CD1c-positive myeloid dendritic cell (primary cell): ENCODE results near the gene SHC1.
A peak's percentile ranks its signal among the peaks of the same experiment; 100 is the strongest.

Source experiments
- DNase-seq: peaks from one replicate; pipeline ENCODE4 v3.0.0-alpha.2; 2016; ENCODE audit errors: extremely low spot score

Gene SHC1

GRCh38 chr1:155008015-155008941 is 37.7 kb upstream of the SHC1 start:
- DNase-seq = peak; percentile 17

DNA sequence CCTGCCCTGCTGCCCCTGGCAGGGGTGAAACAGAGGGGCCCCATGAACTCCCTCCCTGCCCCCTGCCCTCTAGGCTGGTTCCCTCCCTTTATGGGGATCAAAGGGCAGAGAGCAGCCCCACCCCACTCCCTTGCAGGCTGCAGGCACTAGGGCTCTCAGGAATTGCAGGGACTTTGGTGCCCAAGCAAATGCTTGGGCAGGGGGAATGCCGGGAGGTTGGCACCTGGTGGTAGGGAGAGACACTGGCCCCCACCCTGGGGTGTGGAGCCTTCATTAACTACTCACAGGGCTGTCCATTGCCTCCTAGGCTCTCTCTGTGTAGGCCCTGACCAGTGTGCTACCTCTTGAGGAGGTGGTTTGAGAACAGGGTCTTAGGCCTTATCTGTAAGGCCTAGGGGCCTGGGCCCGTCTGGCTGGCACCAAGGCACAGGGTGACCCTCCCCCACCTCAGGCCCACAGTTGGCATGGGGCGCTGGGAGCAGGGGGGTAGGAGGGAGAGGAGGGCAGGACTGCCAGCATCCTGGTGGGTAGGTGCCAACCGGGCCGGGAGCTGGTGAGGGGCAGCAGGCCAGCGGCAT is 36.8 kb upstream of the SHC1 start:
- DNase-seq = no peak

DNA sequence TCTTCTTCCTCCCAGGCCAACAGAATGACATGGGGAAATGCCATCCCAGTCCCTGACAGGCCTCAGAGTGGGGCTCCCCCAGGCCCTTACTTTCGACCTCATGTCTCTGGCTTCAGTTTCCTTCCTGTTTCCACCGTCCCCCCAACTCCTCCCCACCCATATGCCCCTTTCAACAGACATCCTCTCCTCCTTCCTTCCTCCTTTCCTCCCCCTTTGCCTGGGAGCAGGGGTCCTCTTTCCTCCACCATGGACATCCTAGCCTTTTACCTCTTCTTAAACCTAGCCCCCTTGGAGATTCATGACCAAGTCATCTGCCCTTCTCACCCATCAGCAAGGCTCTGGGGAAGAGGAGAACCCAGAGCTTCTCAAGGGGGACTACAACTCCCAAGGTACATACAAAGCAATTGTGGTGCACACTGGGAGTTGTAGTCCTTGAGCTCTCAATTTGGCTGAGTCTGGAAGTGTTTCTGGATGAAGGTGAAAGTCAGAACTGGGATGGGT is 36.1 kb upstream of the SHC1 start:
- peak; percentile 54 for DNase-seq

DNA sequence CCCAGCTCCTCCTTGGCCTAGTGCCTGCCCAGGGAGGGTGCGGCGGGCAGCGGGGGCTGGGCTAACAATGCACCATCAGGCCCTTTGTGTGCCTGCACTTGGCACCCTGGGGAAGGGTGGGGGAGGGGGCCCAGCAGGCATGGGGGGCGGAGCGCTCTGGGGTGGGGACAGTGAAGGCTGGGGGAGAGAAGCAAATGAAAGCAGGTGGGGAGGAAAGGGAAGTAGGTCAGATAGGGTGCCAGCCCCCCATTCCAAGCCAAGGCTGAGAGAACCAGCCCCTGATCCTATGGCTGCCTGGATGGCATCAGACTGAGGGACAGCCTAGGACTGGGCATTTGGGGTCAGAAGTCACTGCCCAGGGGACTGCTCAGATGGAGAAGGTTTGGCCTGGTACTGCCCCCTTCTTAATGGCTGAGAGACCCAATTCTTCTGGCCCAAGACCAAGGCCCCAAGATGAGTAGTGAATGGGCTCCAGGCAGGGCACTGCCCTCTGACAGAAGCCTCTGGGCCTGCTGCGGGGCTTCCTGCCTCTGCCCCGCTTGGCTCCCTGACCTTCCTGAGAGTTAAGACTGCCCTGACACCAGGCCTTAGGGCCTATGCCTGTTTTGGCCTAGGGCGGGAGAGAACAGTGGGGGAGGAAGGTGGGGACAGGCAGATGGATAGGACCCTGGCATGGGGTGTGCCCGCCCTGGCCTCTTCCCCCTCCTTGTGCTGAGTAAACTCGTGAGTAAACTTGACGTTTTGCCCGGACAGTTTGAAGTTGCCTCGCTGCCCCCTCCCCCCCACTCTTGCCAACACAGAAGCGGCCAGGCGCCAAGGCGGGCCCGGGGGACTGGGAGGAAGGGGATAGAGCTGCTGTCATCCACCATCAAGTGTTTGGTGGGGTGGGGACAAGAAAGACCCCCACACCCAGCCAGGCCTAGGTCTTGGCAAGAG is 34.8 kb upstream of the SHC1 start:
- peak; percentile 31 for DNase-seq

DNA sequence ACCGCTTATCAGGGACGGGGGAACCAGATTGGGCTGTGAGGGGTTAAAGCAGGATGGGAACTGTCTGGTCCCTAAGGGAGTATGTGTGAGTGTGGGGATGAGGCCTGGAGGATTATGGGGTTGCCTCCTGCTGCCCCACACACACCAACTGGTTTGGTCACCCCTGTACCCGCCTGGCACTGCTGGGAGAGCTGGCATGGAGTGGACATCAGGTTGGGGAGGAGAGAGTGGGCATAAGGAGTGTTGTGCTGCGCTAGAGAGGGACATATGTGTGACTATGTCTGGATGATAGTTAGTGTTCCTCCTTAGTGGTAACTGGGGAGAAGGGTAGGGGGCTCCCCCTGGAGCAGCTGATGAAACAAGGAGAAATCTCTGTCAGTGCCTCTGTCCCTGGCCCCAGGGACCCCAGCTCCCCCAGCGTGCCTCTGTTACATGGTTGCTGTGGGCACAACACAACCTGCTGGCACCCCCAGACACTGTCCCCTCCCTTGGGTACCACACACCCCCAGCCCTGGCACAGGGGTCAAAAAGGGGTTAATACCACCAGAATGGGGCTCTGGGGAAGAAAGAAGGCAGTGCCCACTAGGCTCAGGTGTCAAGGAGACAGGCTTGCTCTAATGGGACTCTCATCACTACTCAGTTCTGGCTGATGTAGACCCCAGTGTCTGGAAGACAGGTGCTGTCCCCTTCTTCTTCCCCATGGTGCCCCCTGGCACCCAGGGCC is 34.0 kb upstream of the SHC1 start:
- no peak for DNase-seq

DNA sequence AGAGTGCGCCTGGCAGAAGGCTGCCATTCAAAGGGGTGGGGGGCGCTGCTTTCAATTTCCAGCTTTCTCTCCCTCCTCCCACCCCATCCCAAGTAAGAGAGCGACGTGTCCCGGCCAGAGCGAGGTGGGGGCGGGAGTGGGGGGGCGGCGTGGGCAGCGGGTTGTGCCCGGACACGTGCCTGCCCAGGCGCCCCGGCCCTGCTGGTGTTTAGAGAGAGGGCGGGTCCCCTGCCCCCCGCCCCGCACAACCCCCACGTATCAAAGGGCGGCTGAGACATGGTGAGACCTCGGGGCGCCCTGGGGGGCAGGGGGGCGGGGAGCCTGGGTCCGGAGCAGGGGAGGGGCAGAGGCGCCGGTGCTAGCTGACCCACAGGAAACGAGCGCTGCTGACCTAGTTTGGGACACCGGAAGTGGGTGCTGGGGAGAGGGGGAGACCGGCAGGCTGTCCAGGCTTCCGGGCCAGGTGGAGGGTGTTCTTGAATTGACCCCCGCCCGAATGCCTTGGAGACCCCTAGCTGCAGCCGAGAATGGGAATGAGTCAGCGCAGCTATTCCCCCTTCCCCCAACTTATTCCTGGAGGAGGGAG is 33.3 kb upstream of the SHC1 start:
- DNase-seq = no peak

- DNase-seq = no peak
These were observed 32.7 kb upstream of the SHC1 start for GRCh38 chr1:155003227-155003765.

DNA sequence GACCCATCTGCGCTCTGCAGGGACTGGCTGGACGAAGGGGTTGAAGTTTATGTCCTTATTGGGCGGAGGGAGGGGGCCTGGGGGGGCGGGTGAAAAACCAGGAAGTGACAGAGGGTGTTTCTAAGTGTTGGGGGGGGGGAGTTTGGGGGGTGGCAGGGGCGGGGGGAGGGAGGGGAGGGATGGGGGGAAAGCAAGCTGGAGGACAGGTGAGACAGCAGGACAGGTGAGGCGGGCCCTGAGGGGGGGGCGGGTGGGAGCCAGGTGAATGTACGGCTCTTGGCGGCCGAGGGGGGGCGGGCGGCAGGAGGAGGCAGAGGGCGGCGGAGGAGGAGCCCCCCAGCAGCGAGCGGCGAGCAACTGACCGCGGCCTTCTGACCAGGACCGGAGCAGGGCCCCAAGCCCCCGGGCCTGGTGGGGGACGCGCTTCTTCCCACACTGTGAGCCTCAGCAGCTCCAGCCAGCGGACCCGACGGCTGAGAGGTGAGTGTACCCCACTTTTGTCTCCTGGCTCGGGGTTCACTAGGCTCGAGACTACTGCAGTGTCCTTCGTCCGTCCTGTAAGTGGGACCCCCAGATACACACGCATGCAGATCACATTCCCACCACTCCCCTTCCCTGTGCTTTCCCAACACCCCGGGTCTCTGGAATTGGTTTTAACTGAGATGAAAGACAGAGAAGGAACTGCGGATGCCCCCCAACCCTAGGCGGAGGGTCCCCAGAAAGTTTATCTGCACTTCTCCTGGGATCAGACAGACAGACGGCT is 32.1 kb upstream of the SHC1 start, which contains the start of gene ZBTB7B:
ZBTB7B (plus strand) TSS at position 339 of the 763 bp plus-strand sequence. CDS start 11,859 bp downstream, outside the sequence.
- DNase-seq = no peak

DNA sequence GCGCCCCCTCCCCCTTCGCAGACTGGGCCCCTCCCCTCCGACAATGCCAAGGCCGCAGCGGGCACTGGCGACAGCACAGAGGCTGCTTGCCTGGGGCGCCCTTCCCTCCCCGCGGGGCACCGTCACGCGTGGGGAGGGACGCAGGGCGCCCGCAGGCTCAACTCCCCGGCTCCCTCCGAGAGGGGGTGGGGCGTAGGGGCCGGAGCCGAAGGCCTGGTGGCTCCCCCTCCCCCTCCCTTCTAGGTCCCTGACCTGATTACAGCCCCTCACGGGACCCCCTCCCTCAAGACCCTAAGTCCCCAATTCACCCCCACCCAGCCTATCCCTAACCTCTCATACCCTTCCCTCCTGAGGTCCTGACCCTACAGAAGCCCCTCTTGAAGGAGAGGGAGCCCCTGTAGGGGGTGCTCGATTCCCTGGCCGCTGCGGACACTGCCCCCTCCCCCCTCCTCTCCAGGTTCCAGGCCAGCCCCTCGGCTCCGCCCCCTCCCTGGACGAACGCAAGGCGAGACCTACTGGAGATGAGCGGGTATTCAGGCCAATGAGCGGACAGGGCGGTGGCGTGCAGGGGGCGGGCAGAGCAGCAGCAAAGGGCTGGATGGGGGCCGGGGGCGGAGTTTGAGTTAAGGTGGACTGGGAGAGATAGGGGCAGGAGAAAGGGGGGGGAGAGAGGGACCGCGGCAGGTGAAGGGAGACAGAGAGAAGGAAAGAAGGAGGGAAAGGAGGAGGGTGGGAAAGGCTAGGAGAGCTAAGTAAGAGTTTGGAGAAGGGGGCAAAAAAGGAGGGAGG is 31.3 kb upstream of the SHC1 start:
- peak; percentile 98 for DNase-seq

DNA sequence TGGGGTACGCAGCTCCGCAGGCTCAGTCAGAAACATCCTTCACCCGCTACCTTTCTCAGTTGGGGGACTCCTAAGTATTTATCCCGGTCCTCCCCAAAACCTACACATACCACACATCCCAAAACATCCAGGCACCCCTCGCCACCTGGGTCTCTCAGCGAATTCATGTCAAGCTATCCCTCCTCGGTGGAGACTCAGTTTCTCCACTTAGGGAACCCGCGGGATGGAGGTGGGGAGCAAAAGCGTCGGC is 30.8 kb upstream of the SHC1 start:
- DNase-seq = no peak

DNA sequence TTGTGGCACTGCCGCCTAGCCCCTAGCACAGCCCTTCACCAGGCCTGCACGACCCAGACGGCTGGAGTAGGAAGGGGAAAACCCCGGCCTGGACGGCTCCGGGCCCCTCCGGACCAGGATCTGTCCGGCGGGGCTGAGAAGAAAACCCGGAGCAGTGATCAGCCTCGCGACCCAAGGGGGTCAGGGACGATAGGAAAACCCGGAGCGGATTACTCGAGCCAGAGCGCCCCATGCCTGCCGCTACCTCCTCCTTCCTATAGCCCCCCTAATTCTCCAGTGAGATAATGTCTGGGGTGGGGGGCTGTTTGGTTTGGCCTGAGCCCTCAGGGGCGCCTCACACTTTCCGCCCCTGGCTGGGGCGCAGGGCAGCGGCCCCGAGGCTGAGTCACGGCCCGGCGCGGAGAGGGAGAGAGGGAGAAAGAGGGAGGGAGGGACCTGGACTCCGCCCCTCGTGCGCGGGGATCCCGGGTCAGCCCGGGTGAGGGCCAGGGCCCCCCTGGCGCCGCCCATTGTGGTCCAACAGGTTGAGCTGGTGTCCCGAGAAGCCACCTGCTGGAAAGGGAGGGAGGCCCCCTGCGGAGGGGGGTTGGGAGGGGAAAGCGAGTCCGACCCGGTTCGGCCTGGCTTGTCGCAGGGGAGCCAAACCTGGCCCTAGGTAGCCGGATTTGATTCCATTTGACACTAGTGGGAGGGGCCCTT is 30.3 kb upstream of the SHC1 start:
- DNase-seq = peak; percentile 72

GRCh38 chr1:155000411-155000725 is 29.8 kb upstream of the SHC1 start:
- DNase-seq = no peak

DNA sequence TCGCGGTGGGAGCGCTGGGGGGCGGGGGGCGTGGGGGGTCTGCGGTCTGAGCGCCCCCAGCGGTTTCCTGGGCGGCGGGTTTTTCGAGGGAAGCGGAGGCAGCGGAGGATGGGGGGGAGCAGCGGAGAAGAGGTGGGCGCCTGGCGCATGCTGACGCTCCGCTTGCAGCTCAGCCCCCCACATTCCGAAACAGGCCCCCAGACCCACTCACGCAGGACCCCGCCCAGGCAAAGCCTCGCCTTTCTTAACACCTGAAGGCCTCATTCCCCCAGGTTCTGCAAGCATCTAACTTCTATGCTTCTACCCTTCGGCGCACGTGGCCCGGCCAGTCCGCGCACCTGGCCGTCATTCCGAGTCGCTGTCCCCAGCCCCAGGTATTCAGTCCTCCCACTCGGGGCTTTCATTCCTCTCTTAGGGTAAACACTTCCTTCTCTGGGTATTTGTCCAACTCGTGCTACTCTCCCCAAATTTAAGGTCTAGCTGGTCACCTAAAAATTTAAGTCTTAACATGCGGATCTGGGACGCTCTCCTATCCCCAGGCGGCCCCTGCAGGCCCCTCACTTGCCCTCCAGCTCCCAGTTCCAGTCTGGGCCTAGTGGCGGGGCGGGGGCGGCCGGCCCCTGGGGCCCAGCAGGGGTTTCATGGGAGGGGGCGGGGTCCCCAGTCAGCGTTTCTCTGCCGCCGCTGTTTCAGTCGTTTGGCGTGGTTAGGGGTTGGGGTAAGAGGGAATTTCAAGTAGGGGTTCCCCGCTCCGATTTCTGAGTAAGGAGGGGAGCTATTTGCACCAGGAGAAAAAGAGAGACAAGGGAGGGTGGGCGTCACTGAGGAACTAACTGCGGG is 29.2 kb upstream of the SHC1 start:
- DNase-seq = peak; percentile 38

GRCh38 chr1:154998818-154999570 is 28.4 kb upstream of the SHC1 start:
- DNase-seq = peak; percentile 53

GRCh38 chr1:154998201-154998780 is 27.7 kb upstream of the SHC1 start:
- no peak for DNase-seq

DNA sequence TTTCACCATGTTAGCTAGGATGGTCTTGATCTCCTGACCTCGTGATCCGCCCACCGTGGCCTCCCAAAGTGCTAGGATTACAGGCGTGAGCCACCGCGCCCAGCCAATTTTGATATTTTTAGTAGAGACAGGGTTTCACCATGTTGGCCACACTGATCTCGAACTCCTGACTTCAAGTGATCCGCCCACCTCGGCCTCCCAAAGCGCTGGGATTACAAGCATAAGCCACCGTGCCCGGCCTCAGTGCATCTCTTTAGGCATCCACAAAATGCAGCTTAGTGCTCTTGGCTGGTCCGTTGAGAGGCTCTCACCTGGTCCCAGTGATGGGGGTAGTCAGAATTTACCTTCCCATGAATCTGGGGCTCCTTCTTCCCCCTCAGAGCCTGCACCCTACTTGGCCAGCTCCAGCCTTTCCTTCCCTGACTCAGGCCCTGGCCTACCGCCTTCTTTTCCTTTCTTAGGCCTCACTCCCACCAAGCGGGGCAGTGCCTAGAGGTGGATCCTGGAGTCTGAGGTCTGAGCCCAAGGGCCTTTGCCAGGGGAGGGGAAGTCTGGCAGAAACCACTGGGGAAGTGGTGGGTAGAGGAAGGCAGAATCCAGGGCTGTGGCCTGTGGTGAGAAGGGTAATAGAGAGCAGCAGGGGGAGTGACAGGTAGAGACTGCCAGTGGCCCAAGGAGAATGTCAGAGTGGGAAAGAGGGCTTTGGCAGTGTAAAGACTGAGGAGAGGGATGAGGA is 26.6 kb upstream of the SHC1 start:
- DNase-seq = peak; percentile 74
